Activated CD8-positive, alpha-beta memory T cell treated with anti-CD3 and anti-CD28 coated beads, Interleukin-2, amount 50 U/mL, for 1 hour (primary cell): Measurements from ENCODE around the gene PLEKHG3.

Experiments used
- DNase-seq: peaks from one replicate; pipeline ENCODE4 v3.0.0-alpha.2; 2020; ENCODE audit errors: extremely low read depth

PLEKHG3 gene

DNA sequence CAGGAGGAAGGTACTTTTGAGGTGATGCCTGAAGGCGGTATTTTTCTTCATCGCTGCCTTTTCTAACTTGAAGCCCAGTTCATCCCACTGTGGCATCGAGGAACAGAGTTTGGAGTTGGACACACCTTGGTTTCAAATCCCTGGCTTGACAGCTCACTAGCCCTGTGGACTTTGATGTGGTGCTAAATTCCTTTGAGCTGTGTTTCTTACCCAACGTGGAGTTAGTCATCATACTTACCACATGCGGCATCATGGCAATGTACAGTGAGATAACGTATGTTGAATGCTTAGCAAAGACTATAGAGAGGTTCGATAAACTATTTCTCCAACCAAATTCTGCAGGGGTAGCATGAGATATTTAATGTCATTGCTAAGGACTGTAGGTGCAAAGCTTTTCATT, 3.4 kb downstream of the PLEKHG3 start:
- no peak for DNase-seq

DNA sequence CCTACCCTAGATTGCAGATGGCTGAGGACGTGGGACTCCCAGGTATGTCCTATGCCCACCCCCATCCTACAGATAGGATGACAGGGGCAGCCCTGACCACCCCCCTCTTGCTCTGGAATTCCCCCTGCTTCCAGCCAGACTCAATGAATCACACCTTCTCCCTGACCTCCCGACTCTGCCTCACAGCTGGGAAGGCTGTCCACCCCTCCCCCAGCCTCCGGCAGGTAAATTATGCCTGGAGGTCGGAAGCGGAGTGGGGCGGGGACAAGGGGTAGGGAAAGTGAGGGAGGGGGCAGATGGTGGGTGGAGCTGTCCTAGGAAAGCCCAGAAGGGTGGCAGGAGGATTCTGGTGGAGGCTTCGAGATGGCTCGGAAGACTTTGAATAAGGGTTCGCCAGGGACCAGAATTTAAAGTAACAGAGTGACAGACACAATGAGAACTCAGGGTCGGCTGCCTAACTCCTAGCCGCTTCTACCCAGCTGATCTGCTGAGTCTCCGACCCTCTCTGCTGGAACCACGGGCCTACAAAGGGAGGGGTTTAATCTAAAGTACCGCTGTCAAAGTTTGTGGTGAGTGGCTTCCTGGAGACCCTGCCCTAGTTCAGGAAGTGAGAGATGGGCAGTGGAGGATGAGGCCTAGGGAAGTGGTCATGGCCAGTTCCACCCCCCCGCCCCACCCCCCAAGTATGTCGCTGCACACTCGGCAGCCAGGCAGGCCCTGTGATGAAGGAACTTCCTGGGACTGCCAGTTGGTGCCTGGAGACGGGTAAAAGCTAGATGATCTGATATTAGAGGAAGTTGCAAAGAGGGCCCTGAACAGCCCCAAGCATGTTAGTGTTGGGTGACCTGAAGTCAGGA, 4.2 kb downstream of the PLEKHG3 start:
- no peak for DNase-seq

DNA sequence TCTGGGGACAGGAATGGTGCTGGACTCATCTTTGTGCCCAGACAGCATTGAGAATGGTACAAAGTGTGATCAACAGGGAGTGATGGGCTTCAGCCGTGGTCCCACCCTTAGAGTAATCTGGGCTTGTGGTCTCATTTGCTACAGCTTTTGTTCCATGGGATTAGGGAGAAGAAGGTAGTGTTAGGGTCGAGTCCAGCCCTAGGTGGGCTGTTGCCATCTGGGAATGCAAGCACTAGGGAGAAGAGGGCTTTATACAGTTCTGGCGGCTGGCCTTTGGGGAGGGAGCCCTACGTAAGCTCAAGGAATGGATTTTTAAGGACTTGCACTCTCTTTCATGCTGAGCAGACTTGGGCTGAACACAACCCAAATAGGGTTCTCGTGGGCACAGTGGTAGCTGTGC, 4.9 kb downstream of the PLEKHG3 start:
- DNase-seq: no peak

DNA sequence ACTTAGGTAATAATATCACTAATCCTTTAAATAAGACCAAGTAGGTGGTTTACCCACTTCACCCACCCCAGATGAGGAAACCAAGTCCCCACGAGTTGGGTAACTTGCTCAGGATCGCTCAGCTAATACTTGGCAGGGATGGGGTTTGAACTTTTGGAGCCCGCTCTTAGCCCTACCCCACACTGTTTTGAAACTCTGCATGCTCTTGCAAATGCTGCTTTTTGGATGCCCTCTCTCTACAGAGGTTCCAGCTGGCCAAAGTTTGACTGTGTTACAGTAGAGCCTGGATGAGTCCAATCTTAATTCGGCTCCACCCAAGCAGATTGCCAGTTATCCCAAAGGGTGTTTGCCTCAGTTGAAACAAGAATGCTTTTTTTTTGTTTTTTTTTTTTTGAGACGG, 6.8 kb downstream of the PLEKHG3 start:
- DNase-seq: no peak

DNA sequence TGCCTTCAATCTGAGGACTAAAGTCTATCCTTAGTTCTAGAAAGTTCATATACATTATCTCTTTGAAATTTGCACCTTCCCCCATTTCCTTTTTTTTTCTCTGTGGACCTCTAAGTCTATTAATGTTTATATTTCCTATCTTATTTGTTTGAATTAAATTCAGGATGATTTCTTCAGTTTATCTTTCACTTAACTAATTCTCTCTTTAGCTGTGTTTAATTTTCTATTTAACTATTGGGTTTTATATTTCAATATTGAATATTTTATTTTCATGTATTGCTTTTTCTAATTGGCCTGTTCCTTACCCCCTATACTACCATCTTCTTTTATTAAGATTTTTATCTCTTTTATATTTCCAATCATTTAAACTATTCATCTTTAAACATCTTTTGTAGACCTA, 9.5 kb downstream of the PLEKHG3 start:
- DNase-seq: no peak

DNA sequence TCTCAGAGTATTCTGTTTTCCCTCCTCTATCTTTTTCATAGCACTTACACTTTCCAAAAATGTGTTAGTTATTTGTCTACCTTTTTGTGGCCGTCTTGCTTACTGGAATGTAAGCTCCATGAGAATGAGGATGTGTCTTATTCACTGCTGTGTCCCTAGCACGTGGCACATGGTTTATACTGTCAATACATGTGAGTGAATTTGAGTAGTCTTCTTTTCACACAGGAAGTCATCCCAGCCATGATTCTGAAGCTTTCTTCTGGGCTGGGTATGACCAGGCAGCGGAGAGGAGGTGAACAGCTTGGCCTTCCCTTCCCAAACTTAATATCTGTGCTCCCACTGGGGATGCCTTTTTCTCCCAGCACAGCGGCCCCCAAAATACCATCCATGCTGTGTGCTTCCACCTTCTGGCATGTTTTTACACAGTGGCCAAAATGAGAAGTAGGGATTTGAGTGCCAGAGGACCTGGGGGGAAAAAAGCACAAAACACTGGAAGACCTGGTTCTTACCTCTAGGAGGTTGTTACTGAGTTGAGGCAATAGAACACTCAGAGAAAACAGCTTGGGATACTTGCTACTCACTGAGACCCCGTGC, 10.3 kb downstream of the PLEKHG3 start:
- no peak for DNase-seq

DNA sequence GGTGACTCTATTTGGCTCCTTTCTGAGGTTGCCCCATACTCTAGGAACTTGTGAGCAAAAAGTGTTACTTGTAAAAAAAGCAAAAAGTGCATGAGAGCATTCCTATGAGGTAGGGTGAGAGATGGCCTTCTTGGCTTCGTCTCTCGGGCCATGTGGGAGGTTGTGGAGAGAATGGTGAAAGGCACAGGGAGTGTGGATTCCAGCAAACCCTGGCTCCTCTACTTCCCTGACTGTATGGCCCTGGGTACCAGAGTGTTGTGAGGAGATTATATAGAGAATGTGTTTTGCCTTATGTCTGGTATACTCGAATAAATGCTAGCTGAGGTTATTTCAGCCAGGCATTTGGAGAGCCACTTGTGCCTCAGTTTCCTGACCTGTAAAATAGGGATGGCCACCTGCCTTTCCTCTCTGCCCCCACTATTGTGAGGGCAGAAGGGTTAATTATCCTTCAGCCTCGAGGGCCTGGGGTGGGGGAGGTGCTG, 11.0 kb downstream of the PLEKHG3 start:
- DNase-seq: no peak

DNA sequence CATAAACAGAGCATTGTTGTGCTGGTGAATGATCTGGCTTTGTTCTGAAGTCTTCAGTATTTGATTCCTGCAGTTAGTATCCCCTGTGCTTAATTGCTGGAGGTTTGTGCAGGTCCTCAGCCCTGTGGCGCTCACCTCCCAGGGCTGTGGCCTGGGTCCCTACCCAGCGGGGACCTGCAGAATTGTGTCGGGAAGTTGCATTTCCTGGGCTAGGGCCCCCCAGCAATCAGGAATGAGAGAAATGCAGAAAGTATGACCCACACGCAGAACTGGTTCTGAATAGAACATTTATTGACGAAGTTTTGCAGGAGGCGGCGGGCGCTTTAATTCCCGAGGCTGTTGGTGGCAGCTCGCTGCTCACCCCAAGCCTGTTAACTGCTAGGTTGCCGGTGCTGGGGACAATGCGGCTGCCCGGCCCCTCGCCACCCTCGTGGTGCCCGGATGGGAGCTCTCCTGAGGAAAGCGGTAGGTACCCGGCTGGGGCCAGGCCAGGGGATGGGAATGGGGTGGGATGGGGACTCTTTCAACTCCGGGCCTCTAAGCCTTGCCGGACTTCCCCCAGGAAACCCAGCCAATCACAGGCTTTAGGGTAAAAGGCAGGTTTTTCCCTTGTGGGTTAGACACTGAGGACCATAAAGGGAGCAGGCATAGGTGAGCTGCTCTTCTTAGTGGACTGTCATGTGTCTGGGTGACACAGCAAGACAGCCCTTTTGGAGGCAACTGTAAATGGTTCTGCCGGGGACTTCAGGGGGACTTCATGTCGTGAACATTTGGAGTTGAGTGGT, 11.6 kb downstream of the PLEKHG3 start:
- no peak for DNase-seq

DNA sequence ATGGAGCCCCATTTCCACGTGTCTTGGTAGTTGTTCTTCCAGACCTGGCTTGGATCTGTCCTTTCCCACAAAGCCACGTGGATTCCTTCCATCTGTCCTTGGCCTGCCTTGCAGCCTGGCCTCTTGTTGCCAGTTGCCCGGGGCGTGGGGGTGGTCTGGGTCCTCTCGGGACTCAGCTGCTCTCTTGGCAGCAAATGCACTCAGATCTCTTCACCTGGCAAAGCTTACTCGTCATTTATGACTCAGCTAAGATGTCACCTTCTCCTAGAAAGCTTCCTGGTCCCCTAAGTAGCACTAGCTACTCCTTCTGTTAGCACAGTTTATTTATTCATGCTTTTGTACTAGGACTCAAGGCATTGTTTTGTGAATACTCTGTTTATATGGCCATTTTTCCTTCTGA, 13.6 kb downstream of the PLEKHG3 start:
- DNase-seq: no peak

DNA sequence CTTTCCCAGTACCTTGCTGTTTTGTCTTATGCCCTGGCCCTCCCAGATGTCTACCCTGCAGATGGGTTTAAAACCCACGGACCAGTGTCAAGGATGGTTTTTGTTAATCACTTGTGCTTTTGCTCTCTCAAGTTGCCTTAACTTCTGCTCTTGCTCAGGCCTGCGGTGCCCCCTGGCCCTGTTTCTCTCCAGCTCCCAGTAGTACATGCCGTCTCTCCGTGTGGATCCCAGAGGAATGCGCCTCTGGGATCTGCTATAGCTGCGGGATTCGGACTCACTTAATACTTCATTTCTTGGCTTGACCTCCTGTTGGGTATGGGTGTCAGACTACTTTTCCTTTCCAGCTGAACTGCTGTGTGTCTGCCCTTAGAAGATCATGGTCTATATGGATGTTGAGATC, 14.5 kb downstream of the PLEKHG3 start:
- no peak for DNase-seq

DNA sequence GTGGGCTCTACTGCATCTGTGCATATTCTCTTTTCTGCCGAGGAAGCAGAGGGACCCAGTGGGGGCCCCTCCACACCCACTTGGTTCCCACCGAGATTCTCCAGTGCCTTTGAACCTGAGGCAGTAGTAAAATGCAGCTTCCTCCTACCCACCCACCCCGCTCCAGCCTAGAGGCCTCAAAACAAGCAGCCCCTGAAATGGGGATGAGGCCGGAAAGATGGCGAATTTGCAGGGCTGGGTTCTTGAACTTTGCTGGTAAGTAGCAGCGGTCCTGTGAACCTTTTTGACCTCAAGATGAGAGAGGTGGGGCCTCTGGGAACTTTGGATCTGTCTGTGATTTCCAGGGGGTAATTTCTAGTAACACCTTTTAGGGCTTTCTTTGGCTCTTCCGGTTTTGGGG, 15.4 kb downstream of the PLEKHG3 start:
- no peak for DNase-seq

DNA sequence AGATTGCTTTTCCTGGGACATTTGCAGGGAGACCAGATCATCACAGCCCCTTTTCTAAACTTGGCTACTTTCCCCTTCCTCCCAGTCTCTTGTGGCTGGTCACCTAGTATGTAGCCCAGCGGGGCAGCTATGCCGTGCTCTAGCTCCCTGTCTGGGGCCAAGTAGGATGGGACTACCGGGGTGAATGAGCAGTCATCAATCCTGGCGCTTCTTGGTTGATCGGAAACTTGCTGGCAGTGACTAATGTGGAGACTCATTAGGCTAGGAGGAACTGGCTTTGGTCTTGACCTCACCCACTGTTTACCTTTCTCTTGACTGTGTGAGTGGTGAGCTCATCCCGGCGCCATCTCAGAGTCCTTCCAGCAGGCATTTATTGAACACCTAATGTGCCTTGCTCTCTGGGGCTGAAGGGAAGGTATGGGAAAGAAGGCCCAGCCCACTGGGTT, 15.9 kb downstream of the PLEKHG3 start:
- no peak for DNase-seq

DNA sequence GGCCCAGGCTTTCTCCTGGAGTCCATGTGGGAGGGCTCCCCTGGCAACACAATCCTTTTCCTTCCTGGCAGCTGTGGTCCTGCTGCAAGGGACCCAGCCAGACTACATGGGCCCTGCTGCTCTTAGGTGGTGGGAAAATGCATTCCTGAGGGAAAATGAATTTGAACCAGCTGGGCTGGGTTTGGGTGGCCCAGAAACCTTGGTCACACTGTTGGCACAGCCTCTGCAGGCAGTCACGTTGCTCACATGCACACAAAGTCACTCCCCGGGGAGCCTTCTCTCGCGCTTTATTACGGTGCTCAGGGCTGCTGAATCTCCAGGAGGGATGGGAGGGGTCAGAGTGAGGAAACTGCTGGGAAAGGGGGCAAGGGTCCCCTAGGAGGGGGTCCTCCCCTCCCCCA, 17.2 kb downstream of the PLEKHG3 start:
- no peak for DNase-seq

DNA sequence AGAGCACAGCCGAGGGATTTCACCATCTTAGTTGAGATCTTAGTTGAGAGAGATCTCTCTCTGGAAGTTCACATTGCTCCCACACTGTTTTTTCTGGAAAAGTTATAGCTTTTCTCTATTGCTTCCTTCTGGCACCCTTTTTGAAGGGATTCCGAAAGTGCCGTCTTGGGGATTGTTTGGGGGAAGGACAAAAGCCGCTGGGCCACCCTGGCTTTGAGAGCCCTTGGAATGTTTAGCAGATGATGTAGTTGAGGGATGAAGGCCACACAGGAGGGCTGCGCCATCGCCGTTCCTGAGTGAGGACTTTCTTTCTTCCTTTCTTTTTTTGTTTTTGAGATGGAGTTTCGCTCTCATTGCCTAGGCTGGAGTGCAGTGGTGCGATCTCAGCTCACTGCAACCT, 17.7 kb downstream of the PLEKHG3 start:
- DNase-seq: no peak

DNA sequence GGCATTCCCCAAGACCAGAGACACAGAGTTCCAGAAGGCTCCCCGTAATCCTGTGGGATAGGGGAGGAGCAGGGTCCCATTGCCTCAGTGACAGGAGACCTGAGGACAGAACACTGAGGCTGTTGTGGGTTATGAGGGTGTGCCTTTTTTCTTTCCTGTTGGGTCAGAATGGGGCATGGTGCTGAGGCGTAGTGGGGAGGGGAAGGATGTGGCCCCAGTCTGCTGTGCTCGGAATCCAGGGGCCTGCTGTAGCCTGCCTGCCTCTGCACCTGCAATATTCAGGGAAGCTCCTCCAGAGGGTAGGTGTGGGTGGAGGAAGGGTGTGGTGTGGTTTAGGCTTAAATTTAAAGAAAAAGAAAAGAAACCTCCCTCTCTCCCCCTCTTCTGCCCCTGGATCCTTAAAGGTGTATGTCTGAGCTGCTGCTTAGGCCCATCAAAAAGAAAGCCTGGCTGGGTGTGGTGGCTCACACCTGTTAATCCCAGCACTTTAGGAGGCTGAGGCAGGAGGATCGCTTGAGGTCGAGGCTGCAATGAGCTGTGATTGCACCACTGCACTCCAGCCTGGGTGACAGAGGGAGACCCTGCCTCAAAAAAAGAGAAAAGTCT, 18.7 kb downstream of the PLEKHG3 start:
- no peak for DNase-seq

DNA sequence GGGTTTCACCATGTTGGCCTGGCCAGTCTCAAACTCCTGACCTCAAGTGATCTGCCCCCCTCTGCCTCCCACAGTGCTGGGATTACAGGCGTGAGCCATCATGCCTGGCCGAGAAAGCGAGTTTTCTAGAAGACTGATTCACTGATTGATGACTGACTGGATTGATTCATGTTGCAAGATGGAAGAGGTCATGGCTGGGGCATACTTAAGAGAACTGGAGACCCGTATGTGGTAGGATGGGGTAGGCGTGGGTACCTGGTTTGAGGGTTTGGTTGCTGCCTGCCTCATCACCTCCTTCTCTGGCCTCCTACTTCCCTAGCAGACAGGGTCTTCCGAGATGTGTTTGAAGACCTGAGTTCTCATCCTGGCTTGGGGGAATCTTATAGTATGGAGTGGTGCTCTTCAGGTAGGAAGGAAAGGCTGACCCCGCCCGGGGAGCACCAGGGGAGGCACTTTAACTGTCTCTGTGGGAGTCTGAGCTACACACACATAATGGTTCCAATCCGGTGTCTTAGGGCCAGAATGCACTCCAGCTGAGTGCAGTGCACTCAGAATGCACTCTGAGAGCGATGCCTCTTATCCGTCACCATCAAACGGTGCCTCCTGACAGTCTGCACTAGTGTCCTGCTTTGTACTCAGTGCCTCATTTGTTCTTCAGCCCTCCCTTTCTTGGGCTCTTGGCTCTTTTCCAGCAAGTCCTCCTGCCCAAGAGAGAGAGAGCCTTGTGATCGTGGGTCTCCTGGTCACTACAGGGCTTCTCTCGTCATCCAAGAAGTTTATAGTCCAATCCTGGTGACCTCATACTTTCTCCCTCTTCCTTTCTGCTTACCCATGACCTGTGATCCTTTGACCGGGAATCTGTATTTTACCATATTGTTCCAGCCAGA, 19.7 kb downstream of the PLEKHG3 start:
- DNase-seq: no peak

DNA sequence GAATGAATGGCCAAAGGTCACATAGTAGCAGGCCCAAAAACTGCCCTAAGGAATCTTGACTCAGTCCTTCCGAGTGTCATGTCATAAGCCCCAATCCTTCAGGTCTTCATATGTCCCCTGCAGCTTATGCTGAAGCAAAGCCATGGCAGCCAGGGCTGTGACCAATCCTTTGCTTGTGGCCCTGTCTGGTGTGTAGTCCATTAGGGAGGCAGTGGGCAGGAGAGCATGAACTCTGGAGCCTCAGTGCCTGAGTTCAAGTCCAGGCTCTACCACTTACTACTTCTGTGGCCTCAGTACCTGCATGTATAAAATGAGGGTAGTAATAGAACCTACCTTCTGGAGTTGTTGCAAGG, 20.3 kb downstream of the PLEKHG3 start:
- DNase-seq: no peak

DNA sequence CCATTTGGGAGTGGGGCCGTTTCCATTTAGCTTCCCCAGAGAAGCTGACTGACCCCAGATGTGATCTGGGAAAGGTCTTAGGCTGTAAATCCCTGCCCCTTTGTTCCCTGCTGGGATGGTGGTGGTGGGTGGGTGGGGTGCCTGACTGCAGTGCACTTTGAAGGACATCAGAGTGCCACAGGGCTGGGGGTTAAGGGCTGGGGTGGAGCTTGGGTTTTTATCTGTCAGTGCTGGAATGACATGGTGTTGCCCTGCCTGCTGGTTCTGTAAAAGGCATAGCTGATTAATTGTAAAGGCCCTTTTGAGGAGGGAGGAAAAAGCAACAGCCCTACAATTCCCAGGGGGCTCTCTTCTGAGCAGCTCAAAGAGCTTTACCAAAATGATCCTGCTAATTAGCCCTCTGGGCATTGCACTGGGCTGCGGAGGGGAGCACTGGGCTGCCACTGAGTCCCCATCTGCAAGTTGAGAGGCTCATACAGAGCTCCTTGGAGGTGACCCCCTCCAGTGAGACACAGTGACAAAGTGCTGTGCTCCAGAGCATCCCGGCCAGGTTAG, 21.1 kb downstream of the PLEKHG3 start:
- DNase-seq: no peak

DNA sequence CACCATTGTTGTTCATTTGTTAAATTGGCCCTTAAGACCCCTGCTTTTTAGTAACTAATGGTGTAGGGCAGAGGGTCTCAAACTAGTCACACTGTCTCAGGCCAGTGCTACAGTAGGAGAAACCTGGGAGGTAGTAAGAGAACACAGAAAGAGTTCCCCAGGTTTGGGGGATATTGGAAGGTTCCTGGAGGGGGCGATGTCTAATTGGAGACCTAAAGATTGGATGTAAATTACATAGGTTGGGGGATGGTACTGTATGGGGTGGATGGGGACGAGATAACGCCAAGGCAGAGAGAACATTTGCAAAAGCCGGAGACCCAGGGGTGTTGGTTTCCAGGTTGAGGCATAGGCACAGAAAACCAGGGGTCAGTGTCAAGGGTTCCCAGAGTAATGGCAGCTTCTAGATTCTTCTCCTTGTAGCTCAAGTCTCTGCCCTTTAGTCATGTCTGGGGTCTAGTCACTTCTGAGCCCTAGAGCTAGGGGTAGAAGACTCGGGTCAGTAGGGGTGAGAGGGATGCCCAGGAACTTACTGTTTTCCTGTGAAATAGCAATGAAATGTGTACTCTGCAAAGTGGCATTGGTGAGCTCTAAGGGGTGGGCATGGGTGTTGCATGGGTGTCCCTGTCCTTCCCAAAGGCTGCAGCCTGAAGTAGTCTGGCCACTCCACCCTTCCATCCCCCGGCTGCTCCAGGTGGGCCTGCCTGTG, 21.8 kb downstream of the PLEKHG3 start:
- no peak for DNase-seq

DNA sequence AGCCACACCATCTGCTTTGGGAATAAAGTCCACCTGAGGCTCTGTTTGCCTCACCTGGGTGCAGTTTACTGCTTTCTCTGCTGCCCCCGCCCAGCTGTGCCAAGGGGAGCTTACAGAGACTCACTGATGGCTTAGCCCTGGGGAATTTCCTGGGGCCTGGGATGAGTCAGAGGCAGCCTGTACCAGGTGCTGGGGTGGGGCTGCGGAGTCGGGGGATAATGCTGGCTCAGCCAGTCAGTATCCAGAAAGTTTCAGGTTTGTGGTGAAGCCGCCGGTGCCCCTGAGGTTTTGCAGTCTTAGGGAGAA, 22.3 kb downstream of the PLEKHG3 start:
- DNase-seq: no peak
